GM21619 (cell line): ENCODE results near the gene IGFALS.

Source experiments
- ATAC-seq: cut with Tn5 transposase; IDR thresholded peaks from one replicate; pipeline ENCODE4 v1.9.1; 2021; ENCODE audit not compliant: unreplicated experiment

IGFALS gene

DNA sequence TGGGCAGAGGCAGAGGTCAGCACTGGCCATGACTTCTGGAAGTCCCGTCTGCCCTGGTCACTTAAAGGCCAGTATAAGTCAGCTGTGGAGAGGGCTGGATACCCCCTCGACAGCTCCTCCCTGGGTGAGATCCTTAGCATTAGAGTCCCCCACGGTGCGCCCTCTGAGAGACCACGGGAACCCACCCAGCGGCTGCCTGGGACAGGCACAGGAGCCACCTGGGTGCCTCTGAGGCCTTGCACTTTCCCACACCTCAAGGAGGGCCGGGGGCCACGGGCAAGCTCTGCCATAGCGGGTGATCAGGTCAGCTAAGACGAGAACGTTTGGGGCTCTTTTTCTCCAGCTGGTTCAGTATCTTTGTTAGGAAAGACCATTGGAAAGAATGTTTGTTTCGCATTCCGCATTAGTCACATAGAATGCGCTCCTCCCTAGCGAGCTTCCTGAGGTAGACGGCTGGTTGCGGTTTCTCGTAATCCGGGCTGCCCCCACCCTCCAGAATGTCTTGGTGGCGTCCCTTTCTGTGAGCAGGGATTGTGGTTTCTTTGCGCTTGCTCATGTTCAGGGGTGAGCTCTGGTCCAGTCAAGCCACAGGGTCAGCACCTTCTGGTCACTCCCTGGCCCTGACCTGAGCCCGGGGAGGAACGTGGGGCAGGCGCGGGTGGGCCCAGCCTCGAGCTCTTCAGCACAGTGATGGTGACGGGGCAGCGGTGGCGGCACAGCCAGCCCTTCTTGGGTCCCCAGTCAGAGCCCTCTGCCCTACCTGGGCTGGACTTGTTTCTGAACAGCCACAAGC, 47.4 kb downstream of the IGFALS start:
- ATAC-seq = no peak

DNA sequence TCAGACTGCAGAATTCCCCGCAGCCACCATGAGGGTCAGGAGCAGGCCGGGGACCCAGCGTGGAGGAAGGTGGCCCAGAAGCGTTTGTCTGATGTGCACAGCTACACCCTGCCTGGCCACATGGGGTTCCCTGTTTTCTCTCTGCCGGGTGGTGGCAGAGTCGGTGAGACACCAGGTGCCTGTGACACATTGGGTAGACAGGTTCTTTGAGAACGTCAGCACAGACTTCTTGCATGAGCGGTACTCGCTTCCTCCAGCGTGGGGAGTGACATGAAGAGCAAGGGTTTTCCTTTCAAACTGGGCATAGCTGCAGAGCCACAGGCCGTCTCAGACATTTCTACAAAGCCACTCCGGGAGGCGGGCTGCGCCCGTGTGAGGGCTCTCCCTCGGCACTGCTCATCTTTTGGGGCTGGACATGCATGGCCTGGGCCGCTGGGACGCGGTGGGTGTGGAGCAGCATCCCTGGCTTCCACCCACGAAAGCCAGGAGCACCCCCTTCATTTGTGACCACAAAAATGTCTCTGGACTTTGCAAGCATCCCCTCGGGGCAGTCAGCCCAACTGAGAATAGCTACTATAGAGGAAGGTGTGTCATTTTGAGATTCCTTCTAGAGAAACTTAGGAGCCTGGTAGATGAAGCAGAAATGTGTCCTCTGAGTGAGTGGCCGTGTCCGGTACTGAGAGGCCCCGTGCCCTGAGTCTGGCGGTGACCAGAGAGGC, 48.2 kb downstream of the IGFALS start:
- ATAC-seq = no peak

DNA sequence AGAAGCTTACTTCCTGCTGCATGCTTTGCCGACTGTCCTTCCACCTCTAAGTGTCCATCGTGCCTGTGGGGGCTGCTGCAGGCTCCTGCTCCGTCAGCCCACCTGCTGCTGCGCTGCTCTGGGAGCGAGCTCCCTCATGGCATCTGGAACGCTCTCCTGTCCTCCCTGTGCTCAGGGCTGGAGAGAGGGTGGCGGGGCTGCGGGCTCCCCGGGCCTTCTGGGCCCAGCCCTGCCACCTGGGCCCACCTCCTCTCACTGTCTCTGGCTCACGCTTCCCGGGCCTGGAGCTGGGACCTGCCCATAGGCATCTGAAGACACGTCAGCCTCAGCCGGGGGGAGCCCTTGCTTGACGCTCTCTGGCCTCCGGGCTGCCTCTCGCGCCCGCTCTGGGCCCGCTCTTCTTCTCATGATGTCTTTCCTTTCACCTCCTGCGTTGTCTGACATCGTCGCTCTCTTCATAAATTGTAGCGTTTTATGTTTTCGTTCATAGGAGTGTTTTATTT, 49.1 kb downstream of the IGFALS start:
- ATAC-seq = no peak

DNA sequence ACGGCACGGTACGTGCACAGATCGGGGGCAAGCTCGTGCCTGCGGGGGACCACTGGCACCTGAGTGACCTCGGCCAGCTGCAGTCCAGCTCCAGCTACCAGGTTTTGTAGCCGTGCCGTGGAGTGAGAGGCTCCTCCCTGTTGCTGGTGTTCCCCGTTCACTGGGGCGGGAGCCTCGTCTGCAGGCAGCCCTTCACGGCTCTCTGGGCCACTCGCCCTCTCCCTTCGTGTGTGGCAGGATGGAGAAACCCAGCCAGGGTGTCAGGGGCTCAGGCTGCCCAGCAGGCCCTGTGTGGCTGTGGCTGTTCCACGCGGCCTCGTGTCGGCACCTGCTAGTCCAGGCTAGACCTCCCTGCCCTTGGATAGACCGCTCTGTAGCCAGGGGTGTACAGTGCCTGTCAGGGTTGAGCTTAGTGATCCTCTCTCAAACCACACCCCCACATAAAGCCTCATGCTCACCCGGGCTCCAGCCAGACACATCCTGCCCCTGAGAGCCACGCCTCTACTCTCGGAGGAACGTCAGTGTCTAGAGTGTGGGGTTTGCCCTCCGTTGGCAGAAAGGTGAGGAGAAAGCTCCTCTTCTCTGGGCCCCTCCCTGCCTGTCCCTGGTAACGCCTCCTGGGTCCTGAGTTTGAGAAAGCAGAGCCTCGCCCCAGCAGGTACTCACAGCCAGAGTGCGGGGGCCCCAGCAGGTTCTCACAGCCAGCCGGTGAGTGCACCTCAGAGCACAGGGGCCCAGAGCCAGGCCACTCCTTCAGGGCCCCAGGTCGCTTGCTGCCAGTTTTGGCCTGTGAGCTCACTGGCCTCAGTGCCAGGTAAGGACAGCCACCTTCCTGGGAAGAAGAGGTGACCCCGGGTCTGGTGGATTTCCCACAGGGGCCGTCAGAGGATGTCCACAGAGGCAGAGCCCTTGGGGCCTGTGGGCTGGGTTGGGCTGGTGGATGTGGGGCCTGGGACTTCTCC, 49.8 kb downstream of the IGFALS start:
- no peak for ATAC-seq

DNA sequence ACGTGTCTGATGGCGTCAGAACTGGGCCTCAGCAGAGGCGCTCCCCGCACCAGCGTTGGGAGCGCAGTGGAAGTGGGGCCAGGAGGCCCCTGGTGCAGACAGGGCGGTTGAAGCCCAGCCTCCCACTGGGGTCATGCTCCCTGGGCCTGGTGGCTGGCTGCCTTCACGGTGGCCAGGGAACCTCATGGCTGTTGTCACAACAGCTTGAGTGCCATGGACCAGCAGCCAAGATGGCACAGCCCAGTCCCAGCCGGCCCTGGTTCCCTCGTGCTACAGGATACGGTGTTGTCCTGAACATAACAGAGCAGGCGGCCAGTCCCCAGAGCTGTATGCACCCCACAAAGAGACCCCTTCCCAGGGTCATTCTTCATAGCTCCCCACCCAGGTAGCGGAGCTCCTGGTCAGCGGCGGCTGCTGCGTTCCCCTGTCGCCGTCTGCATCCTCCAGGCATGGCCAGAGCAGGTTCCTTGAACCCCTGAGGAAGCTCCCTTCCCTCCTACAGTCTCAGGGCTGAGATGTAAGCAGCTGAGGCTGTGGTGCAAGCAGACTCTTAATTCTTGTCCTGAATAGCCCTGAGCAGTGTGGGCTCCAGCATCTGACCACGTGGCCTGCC, 51.8 kb downstream of the IGFALS start:
- no peak for ATAC-seq

DNA sequence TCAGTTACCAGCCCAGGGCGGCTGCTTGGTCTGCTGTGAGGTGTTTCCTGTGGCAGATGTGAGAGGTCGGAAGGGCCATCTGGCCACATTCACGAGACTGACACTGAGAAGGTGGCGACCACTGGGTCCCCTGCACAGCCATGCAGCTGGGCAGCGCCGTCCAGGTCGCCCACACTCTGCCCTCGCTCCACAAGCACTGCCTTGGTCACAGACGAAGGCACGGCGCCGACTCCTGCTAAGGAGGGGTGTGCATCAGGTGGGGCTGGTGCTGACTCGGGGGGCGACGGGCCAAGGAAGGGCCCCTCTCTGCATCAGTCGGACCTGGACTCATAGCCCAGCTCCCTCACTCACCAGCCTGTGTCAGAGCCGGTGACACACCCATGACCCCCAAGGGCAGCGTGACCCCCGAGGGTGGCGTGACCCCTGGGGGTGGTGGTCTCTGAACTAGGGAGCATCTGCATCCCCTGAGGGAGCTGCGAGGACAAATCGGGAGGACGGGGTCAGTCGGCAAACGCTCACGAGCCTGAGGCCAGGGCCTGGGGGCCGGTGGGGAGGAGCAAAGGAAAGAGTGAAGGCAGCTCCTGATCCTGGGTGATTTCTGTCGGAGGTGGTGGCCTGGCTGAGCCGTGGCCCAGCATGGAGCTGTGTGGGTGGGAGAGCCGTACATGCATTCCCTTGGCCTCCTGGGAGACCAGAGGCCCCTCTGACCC, 52.6 kb downstream of the IGFALS start:
- no peak for ATAC-seq
